NCI-H446 (cell line): ENCODE data around the gene EIF4EBP2.

Experiments
- DNase-seq, 2 experiments: peaks; one replicate each; lab custom pipeline; 2025; lab: John Stamatoyannopoulos, UW

The EIF4EBP2 gene

GRCh38 chr10:70379581-70380176 is 24.3 kb upstream of the EIF4EBP2 start:
- peak in 1 of 2 experiments; percentile 6 for DNase-seq

- no peak for DNase-seq
Observed at GRCh38 chr10:70380350-70381135, 23.4 kb upstream of the EIF4EBP2 start.

- DNase-seq: peak; percentile 33 to 73
Observed at GRCh38 chr10:70381471-70382421, 22.2 kb upstream of the EIF4EBP2 start.

GRCh38 chr10:70391654-70392053 is 12.3 kb upstream of the EIF4EBP2 start:
- no peak for DNase-seq

GRCh38 chr10:70396140-70396539 is 7.8 kb upstream of the EIF4EBP2 start:
- no peak for DNase-seq

- no peak for DNase-seq
Observed at GRCh38 chr10:70399177-70399576, 4.8 kb upstream of the EIF4EBP2 start.

GRCh38 chr10:70403483-70404035 is 386 bp upstream of the EIF4EBP2 start:
- DNase-seq: no peak

- no peak for DNase-seq
Observed at GRCh38 chr10:70404787-70405036, 767 bp downstream of the EIF4EBP2 start.

- DNase-seq: peak in 1 of 2 experiments; percentile 14
Observed at GRCh38 chr10:70405037-70405824, 1.3 kb downstream of the EIF4EBP2 start.

- no peak for DNase-seq
Observed at GRCh38 chr10:70409772-70410171, 5.8 kb downstream of the EIF4EBP2 start.

GRCh38 chr10:70410608-70411007 is 6.7 kb downstream of the EIF4EBP2 start:
- DNase-seq: no peak

GRCh38 chr10:70412356-70412755 is 8.4 kb downstream of the EIF4EBP2 start:
- DNase-seq: no peak

- DNase-seq: no peak
Observed at GRCh38 chr10:70417568-70417967, 13.6 kb downstream of the EIF4EBP2 start.

- DNase-seq: no peak
Observed at GRCh38 chr10:70418229-70418628, 14.3 kb downstream of the EIF4EBP2 start.

GRCh38 chr10:70418713-70419112 is 14.8 kb downstream of the EIF4EBP2 start:
- no peak for DNase-seq

- no peak for DNase-seq
Observed at GRCh38 chr10:70424320-70424719, 20.4 kb downstream of the EIF4EBP2 start.

- no peak for DNase-seq
Observed at GRCh38 chr10:70425096-70425495, 21.2 kb downstream of the EIF4EBP2 start.

- no peak for DNase-seq
Observed at GRCh38 chr10:70426823-70427222, 22.9 kb downstream of the EIF4EBP2 start.

GRCh38 chr10:70430493-70431445 is 26.8 kb downstream of the EIF4EBP2 start:
- DNase-seq: no peak

GRCh38 chr10:70432101-70432500 is 28.2 kb downstream of the EIF4EBP2 start:
- no peak for DNase-seq
